H1 (cell line): ENCODE data around the gene TRIM46. TPM values are rescaled to one million over a fixed set of nuclear protein-coding genes. Genes with fewer than 3 reads are reported as not detected.

ENCODE experiments used
- CTCF ChIA-PET: fragments of 300-600 bp; sonication (Branson Sonifier 250); formaldehyde crosslinking; loops from one replicate; lab custom pipeline; 2021; ENCODE audit not compliant: partially characterized antibody; lab: Charles Lee
- POLR2A ChIA-PET: fragments of 300-600 bp; sonication (Branson Sonifier 250); formaldehyde crosslinking; loops from one replicate; lab custom pipeline; 2021; ENCODE audit warnings: inconsistent platforms; ENCODE audit not compliant: partially characterized antibody; lab: Charles Lee
- DNase-seq, 2 experiments: peaks; one replicate each; pipeline versions ENCODE4 v3.0.0 to v3.0.0-alpha.2; 2010 to 2022; ENCODE audit warnings: low spot score in 2 of 2, low read depth in 1 of 2, mixed read lengths in 1 of 2
- FAIRE-seq: peaks from 2 replicates; lab custom pipeline; 2011; peaks lifted over from hg19 to GRCh38; lab: Jason Lieb, UNC
- H2AFZ ChIP-seq: 2 replicates; pipeline ENCODE4 v1.8.1; 2012; ENCODE audit warnings: low read length, inconsistent platforms
- H2AK5ac ChIP-seq: 2 replicates; pipeline ENCODE4 v1.6.1; 2013; ENCODE audit warnings: low read depth, low read length
- H2BK120ac ChIP-seq: replicated peaks from 2 replicates; pipeline ENCODE3; 2013; ENCODE audit warnings: low read depth, low read length, inconsistent platforms
- H2BK12ac ChIP-seq: 2 replicates; pipeline ENCODE4 v1.6.1; 2013; ENCODE audit warnings: low read depth, low read length
- H2BK15ac ChIP-seq: 2 replicates; pipeline ENCODE4 v1.6.1; 2013; ENCODE audit warnings: low read length
- H2BK20ac ChIP-seq: 2 replicates; pipeline ENCODE4 v1.6.1; 2013; ENCODE audit warnings: low read length
- H2BK5ac ChIP-seq: 2 replicates; pipeline ENCODE4 v1.6.1; 2013; ENCODE audit warnings: low read depth, low read length
- H3K14ac ChIP-seq: 2 replicates; pipeline ENCODE4 v1.6.1; 2013; ENCODE audit warnings: inconsistent platforms; ENCODE audit not compliant: insufficient read length
- H3K18ac ChIP-seq: 2 replicates; pipeline ENCODE4 v1.6.1; 2013; ENCODE audit warnings: low read length; ENCODE audit errors: extremely low read depth
- H3K23ac ChIP-seq: 2 replicates; pipeline ENCODE4 v1.6.1; 2013; ENCODE audit warnings: inconsistent platforms; ENCODE audit not compliant: insufficient read length
- H3K23me2 ChIP-seq: 2 replicates; pipeline ENCODE4 v1.6.1; 2013; ENCODE audit warnings: low read depth, low read length
- H3K27ac ChIP-seq: 2 replicates; pipeline ENCODE4 v1.6.1; 2011; ENCODE audit warnings: low read depth, low read length, inconsistent platforms
- H3K27me3 ChIP-seq, 4 experiments: replicated peaks in 1 of 4; 1 replicate in 1 of 4; 2 replicates in 3 of 4; pipeline versions ENCODE4 v1.6.1 to v1.8.1; 2011 to 2013; ENCODE audit warnings: low read length in 3 of 4, mild to moderate bottlenecking in 3 of 4, inconsistent platforms in 2 of 4, mixed read lengths in 2 of 4, moderate library complexity in 1 of 4; ENCODE audit not compliant: control insufficient read depth in 3 of 4, insufficient read depth in 3 of 4; ENCODE audit errors: extremely low read depth in 1 of 4
- H3K36me3 ChIP-seq, 4 experiments: 2 replicates each; pipeline versions ENCODE4 v1.6.1 to v1.8.1; 2011 to 2013; ENCODE audit warnings: mild to moderate bottlenecking in 4 of 4, low read length in 3 of 4, moderate library complexity in 2 of 4, control low read depth in 1 of 4, inconsistent platforms in 1 of 4; ENCODE audit not compliant: insufficient read depth in 4 of 4, control insufficient read depth in 2 of 4
- H3K4ac ChIP-seq: replicated peaks from 2 replicates; pipeline ENCODE3; 2013; ENCODE audit warnings: low read length, low read depth, mixed read lengths, inconsistent platforms; ENCODE audit not compliant: insufficient read length
- H3K4me1 ChIP-seq, 4 experiments: replicated peaks in 1 of 4; 1 replicate in 1 of 4; 2 replicates in 3 of 4; pipeline versions ENCODE4 v1.6.1 to v1.8.1; 2011 to 2013; ENCODE audit warnings: low read length in 3 of 4, inconsistent platforms in 2 of 4, mixed read lengths in 1 of 4; ENCODE audit not compliant: insufficient read depth in 4 of 4, control insufficient read depth in 3 of 4
- H3K4me2 ChIP-seq, 2 experiments: 2 replicates each; pipeline versions ENCODE4 v1.6.1 to v1.8.1; 2011 to 2013; ENCODE audit warnings: low read depth in 2 of 2, low read length in 2 of 2, control low read depth in 1 of 2, inconsistent platforms in 1 of 2, mild to moderate bottlenecking in 1 of 2; ENCODE audit not compliant: insufficient read depth in 1 of 2
- H3K4me3 ChIP-seq, 4 experiments: fragments of 200-600, 300-600 bp in 1 of 4; sonication (generic), shearing (Covaris generic), sonication (Bioruptor Twin) in 1 of 4; 2 replicates each; pipeline versions ENCODE4 v1.5.1 to v1.8.1; 2011 to 2016; ENCODE audit warnings: low read length in 4 of 4, low read depth in 3 of 4, control low read depth in 2 of 4, inconsistent platforms in 2 of 4, mild to moderate bottlenecking in 2 of 4, mixed read lengths in 1 of 4, moderate library complexity in 1 of 4; ENCODE audit not compliant: insufficient read depth in 2 of 4; ENCODE audit errors: extremely low read depth in 1 of 4
- H3K56ac ChIP-seq: replicated peaks from 2 replicates; pipeline ENCODE3; 2013; ENCODE audit warnings: low read depth, mild to moderate bottlenecking, mixed read lengths, low read length, inconsistent platforms; ENCODE audit not compliant: insufficient read length
- H3K79me1 ChIP-seq: 2 replicates; pipeline ENCODE4 v1.6.1; 2013; ENCODE audit warnings: low read depth, low read length, control low read depth
- H3K79me2 ChIP-seq, 2 experiments: 2 replicates each; pipeline versions ENCODE4 v1.6.1 to v1.8.1; 2012 to 2013; ENCODE audit warnings: low read length in 2 of 2, mild to moderate bottlenecking in 2 of 2, inconsistent platforms in 1 of 2; ENCODE audit not compliant: insufficient read depth in 2 of 2, control insufficient read depth in 1 of 2
- H3K9ac ChIP-seq, 4 experiments: replicated peaks in 1 of 4; 1 replicate in 1 of 4; 2 replicates in 3 of 4; pipeline versions ENCODE4 v1.6.1 to v1.8.1; 2011 to 2013; ENCODE audit warnings: low read depth in 3 of 4, low read length in 3 of 4, control low read depth in 2 of 4, mild to moderate bottlenecking in 2 of 4, moderate library complexity in 2 of 4, inconsistent platforms in 1 of 4; ENCODE audit errors: extremely low read depth in 1 of 4
- H3K9me3 ChIP-seq, 2 experiments: 2 replicates each; pipeline versions ENCODE4 v1.6.1 to v1.8.1; 2012 to 2013; ENCODE audit warnings: mild to moderate bottlenecking in 2 of 2, moderate library complexity in 2 of 2, control low read depth in 1 of 2, inconsistent platforms in 1 of 2, low read depth in 1 of 2, low read length in 1 of 2, mixed read lengths in 1 of 2; ENCODE audit not compliant: insufficient read depth in 2 of 2
- H4K20me1 ChIP-seq, 2 experiments: replicated peaks in 1 of 2; 2 replicates each; pipeline versions ENCODE3 to v1.8.1; 2011 to 2013; ENCODE audit warnings: inconsistent platforms in 2 of 2, low read length in 2 of 2, mild to moderate bottlenecking in 1 of 2; ENCODE audit not compliant: insufficient read depth in 2 of 2, control insufficient read depth in 1 of 2
- H4K5ac ChIP-seq: 2 replicates; pipeline ENCODE4 v1.6.1; 2013; ENCODE audit warnings: low read length, low read depth, mixed read lengths, inconsistent platforms; ENCODE audit not compliant: insufficient read length
- H4K8ac ChIP-seq: 2 replicates; pipeline ENCODE4 v1.8.0; 2013; ENCODE audit warnings: mild to moderate bottlenecking, moderate library complexity, low read length, inconsistent platforms; ENCODE audit not compliant: insufficient read depth; ENCODE audit errors: extremely low read depth
- H4K91ac ChIP-seq: replicated peaks from 2 replicates; pipeline ENCODE3; 2013; ENCODE audit warnings: low read length, mixed read lengths, inconsistent platforms; ENCODE audit not compliant: insufficient read length
- EZH2 ChIP-seq: fragments of 200-600 bp; sonication (generic); IDR thresholded peaks from 2 replicates; pipeline ENCODE4 v1.7.1; 2012; ENCODE audit warnings: low read depth, mild to moderate bottlenecking, moderate library complexity, low read length, inconsistent platforms; ENCODE audit not compliant: severe bottlenecking
- HDAC2 ChIP-seq, 2 experiments: fragments of 300-600 bp in 1 of 2; sonication (generic) in 1 of 2; IDR thresholded peaks; 2 replicates each; pipeline ENCODE4 v1.6.1; 2011 to 2012; ENCODE audit warnings: low read depth in 2 of 2, low read length in 2 of 2, mild to moderate bottlenecking in 2 of 2, moderate library complexity in 2 of 2, borderline replicate concordance in 1 of 2, inconsistent platforms in 1 of 2
- RAD21 ChIP-seq, 2 experiments: IDR thresholded peaks in 1 of 2; conservative IDR thresholded peaks in 1 of 2; 2 replicates each; pipeline ENCODE4 v1.6.1; 2011; ENCODE audit warnings: low read depth in 2 of 2, low read length in 2 of 2, improper control_type of control experiment in 1 of 2, inconsistent platforms in 1 of 2, mild to moderate bottlenecking in 1 of 2, moderate library complexity in 1 of 2
- SIX5 ChIP-seq: IDR thresholded peaks from 2 replicates; pipeline ENCODE4 v1.6.1; 2011; ENCODE audit warnings: mild to moderate bottlenecking, low read depth, low read length
- WGBS, 2 experiments: shearing (Covaris generic) in 1 of 2; methylation state at CpG; one replicate each; pipeline versions ENCODE4 v1.1.6 to v1.1.7; 2013 to 2015; ENCODE audit warnings: low lambda C conversion rate in 2 of 2, mixed read lengths in 2 of 2, inconsistent platforms in 1 of 2, low coverage in 1 of 2, missing lambda C conversion rate in 1 of 2; ENCODE audit not compliant: insufficient replicate concordance in 2 of 2, insufficient coverage in 1 of 2, insufficient read length in 1 of 2; ENCODE audit errors: extremely low coverage in 1 of 2, missing lambda C conversion rate in 1 of 2; 5-methylcytosine and 5-hydroxymethylcytosine counted together
- polyA plus RNA-seq, 7 experiments: library from polyadenylated mRNA; depleted of rRNA in 3 of 7; stranded (reverse) in 5 of 7; unstranded in 2 of 7; fragments of >200 nt in 5 of 7; fragments of 200-250 nt in 2 of 7; gene quantifications; 1 replicate in 5 of 7; 2 replicates in 1 of 7; 4 replicates in 1 of 7; pipeline versions ENCODE4 v1.2.1 to v1.2.3, GENCODE V29; 2011 to 2013; ENCODE audit warnings: missing spikeins in 2 of 7, mixed read lengths in 2 of 7
- total RNA-seq: library from RNA; stranded (reverse); fragmentation: NEBNext Ultra II Directional; extraction: Animal tissue kit (Norgen Biotek cat#: 25700); gene quantifications from 2 replicates; pipeline ENCODE4 v1.2.1, GENCODE V29; 2021

TRIM46 gene
- total and polyA plus RNA-seq, 2 of the 8 experiments (the other 6 are each of a cell fraction or from before 2014, with no cell fraction given) = 15.5 to 21.6 TPM

DNA sequence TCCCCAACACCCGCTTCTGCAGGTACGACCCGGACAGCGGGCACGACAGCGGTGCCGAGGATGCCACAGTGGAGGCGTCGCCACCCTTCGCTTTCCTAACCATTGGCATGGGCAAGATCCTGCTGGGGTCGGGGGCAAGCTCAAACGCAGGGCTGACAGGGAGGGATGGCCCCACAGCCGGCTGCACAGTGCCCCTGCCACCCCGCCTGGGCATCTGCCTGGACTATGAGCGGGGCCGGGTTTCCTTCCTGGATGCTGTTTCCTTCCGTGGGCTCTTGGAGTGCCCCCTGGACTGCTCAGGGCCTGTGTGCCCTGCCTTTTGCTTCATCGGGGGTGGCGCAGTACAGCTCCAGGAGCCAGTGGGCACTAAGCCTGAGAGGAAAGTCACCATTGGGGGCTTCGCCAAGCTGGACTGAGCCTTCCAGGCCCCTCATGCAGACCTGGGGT lies 10.1 kb downstream of the TRIM46 start:
- Histone ChIP-seq H3K18ac (no peak overlapping the region), H4K5ac (no peak overlapping the region), H3K56ac (no peak overlapping the region), H3K79me2 (no peaks in the 10 kb centered on the region), H3K9me3 (no peaks in the 10 kb centered on the region), H2BK5ac (no peak overlapping the region)
- TF ChIP-seq HDAC2 (IDR thresholded peaks at IDR 0.05; ENCODE audit: borderline replicate concordance in 1 of 2, low read depth in 2 of 2, low read length in 2 of 2) = no peak
- TF ChIP-seq SIX5 = no peak
- no peak for TF ChIP-seq EZH2
- TF ChIP-seq RAD21 (IDR thresholded peaks at IDR 0.05 in 1 of 2, conservative IDR thresholded peaks at IDR 0.05 in 1 of 2; ENCODE audit: low read depth in 2 of 2, low read length in 2 of 2) = no peak
- TF ChIP-seq, all 59 proteins: peak for 0
- no peak for FAIRE-seq
- Histone ChIP-seq H2AK5ac (no peak overlapping the region), H2BK120ac (no peak overlapping the region), H2AFZ (no peak overlapping the region), H3K9ac (no peak overlapping the region), H3K23ac (no peak overlapping the region), H3K14ac (no peak overlapping the region), H3K27me3 (no peaks in the 10 kb centered on the region), H4K8ac (no peak overlapping the region; the same call in 1 of the 2 replicates), H3K4me1 (peaks cover 4 to 20% (median 11%) of the 10 kb centered on the region in 4 experiments), H2BK12ac (no peak overlapping the region), H3K79me1 (no peaks in the 10 kb centered on the region), H3K27ac (no peak overlapping the region), H4K20me1 (peaks cover 0 to 5% of the 10 kb centered on the region in 2 experiments), H3K4ac (no peak overlapping the region), H3K36me3 (peaks cover under 1 to 28% (median 17%) of the 10 kb centered on the region in 4 experiments; a peak in 7 of 8 replicates), H2BK20ac (no peak overlapping the region), H3K23me2 (no peaks in the 10 kb centered on the region; the same call in 1 of the 2 replicates), H2BK15ac (no peak overlapping the region), H3K4me3 (no peak overlapping the region), H4K91ac (no peak overlapping the region), H3K4me2 (no peak overlapping the region)
- 93% methylated on average over 16 of the region's 20 CpGs; no CpG with 5 or more reads in 1 of the 2 experiments for WGBS, 2 experiments
- no peak for DNase-seq
- ChIA-PET POLR2A (interaction anchor here (5.6 to 20.5 kb wide), 2 partner anchors 10 to 17 kb away, joined by 58 to 512 read pairs; partner anchors contain the start of genes KRTCAP2, MTX1, THBS3 and TRIM46), CTCF (interaction anchor here (0.9 to 6.1 kb wide), 4 partner anchors 9 to 122 kb away, joined by 3 to 38 read pairs (median 8); no protein-coding TSS in a partner anchor)
